Measurements from ENCODE around the gene YPEL5. TPM values are rescaled to one million over a fixed set of nuclear protein-coding genes. Genes with fewer than 3 reads are reported as not detected.
A peak's percentile ranks its signal among the peaks of the same experiment; 100 is the strongest.

YPEL5 gene
- polyA plus RNA-seq, 2 of the 4 experiments (the other 2 are of a cell fraction) = 45.6 to 89.6 TPM

- WGBS (ENCODE audit: missing lambda C conversion rate) = 25% methylated on average over 2 of the region's 2 CpGs
- Histone ChIP-seq H3K4me3 (no peak overlapping the region), H3K9me3 (no peaks in the 10 kb centered on the region), H3K27ac (no peak overlapping the region), H3K4me2 (no peak overlapping the region), H3K4me1 (no peaks in the 10 kb centered on the region; the same call in 2 of the 3 replicates)
- CTCF ChIA-PET = no interaction called here
- POLR2A ChIA-PET = no interaction called here
- peak; percentile 74 to 79 for ATAC-seq
- DNase-seq (ENCODE audit: low read depth in 1 of 2, low spot score in 1 of 2) = no peak
- FAIRE-seq = no peak
- TF ChIP-seq NPAS2 (CRISPR knock-in tag; IDR thresholded peaks at IDR 0.05; ENCODE audit: borderline replicate concordance) (no peak), TP53 (CRISPR knock-in tag; IDR thresholded peaks at IDR 0.05) (no peak), HEYL (CRISPR knock-in tag; IDR thresholded peaks at IDR 0.05) (no peak), KDM1A (IDR thresholded peaks at IDR 0.05; ENCODE audit: low read depth) (no peak), RCOR1 (IDR thresholded peaks at IDR 0.05; ENCODE audit: low read depth, low read length) (no peak)
Measured at GRCh38 chr2:30108192-30108591, 38.6 kb upstream of the YPEL5 start.

- H3K27ac ChIP-seq = no peak overlapping the region
- CTCF ChIA-PET = interaction anchor here (0.6 to 1.3 kb wide), 3 partner anchors 13 to 56 kb away, joined by 3 read pairs; no protein-coding TSS in a partner anchor
- H3K4me1 ChIP-seq = peaks cover 6% of the 10 kb centered on the region
- no peak overlapping the region for H3K4me3 ChIP-seq
- no peak overlapping the region for H3K4me2 ChIP-seq
- TF ChIP-seq TP53 (CRISPR knock-in tag; IDR thresholded peaks at IDR 0.05) (no peak), ZC3H11A (IDR thresholded peaks at IDR 0.05) (no peak), POLR2A (IDR thresholded peaks at IDR 0.05; ENCODE audit: low read length) (no peak), SREBF2 (IDR thresholded peaks at IDR 0.05) (no peak), ZFP36 (IDR thresholded peaks at IDR 0.05; ENCODE audit: borderline replicate concordance, partially characterized antibody) (no peak), SMC3 (IDR thresholded peaks at IDR 0.05) (no peak), CTCF (IDR thresholded peaks at IDR 0.05) (no peak), USF2 (IDR thresholded peaks at IDR 0.05) (no peak), EHF (CRISPR knock-in tag; IDR thresholded peaks at IDR 0.05) (no peak), ELK1 (IDR thresholded peaks at IDR 0.05; ENCODE audit: low read depth, low read length) (no peak), MAFK (IDR thresholded peaks at IDR 0.05; ENCODE audit: partially characterized antibody) (no peak), KDM5A (IDR thresholded peaks at IDR 0.05) (no peak), RNF2 (IDR thresholded peaks at IDR 0.05; ENCODE audit: borderline replicate concordance, low read depth) (no peak), EHMT2 (IDR thresholded peaks at IDR 0.05; ENCODE audit: low read depth) (no peak), HDAC2 (IDR thresholded peaks at IDR 0.05) (no peak)
- FAIRE-seq = no peak
- H3K9me3 ChIP-seq = no peaks in the 10 kb centered on the region
- no peak for ATAC-seq
- POLR2A ChIA-PET = no interaction called here
- DNase-seq (ENCODE audit: low read depth in 1 of 2, low spot score in 1 of 2) = no peak
- 51% methylated on average over 5 of the region's 5 CpGs for WGBS (ENCODE audit: missing lambda C conversion rate)
Measured at GRCh38 chr2:30108851-30109250, 38.0 kb upstream of the YPEL5 start.

GRCh38 chr2:30109856-30110255, 37.0 kb upstream of the YPEL5 start:
- WGBS (ENCODE audit: missing lambda C conversion rate) = 56% methylated on average over 6 of the region's 6 CpGs
- ChIA-PET CTCF (interaction anchor here (1.0 to 1.3 kb wide), 2 partner anchors 19 to 55 kb away, joined by 3 read pairs; no protein-coding TSS in a partner anchor), POLR2A (no interaction called here)
- H3K4me3 ChIP-seq = no peak overlapping the region
- no peak for DNase-seq (ENCODE audit: low read depth in 1 of 2, low spot score in 1 of 2)
- no peak overlapping the region for H3K4me2 ChIP-seq
- no peak for ATAC-seq
- peaks cover 16% of the 10 kb centered on the region for H3K4me1 ChIP-seq
- no peak overlapping the region for H3K27ac ChIP-seq
- H3K9me3 ChIP-seq = no peaks in the 10 kb centered on the region
- FAIRE-seq = no peak
- TF ChIP-seq ESRRA (IDR thresholded peaks at IDR 0.05; ENCODE audit: borderline replicate concordance, low read length) = no peak
- no peak for TF ChIP-seq RAD21 (conservative IDR thresholded peaks at IDR 0.05 in 1 of 2, IDR thresholded peaks at IDR 0.05 in 1 of 2)
- no peak for TF ChIP-seq HOXA7 (CRISPR knock-in tag; IDR thresholded peaks at IDR 0.05)
- TF ChIP-seq ZNF302 (CRISPR knock-in tag; IDR thresholded peaks at IDR 0.05) = no peak
- TF ChIP-seq CTCF (IDR thresholded peaks at IDR 0.05) = no peak
- TF ChIP-seq NR3C1 (IDR thresholded peaks at IDR 0.05) = no peak
- no peak for TF ChIP-seq JUNB (IDR thresholded peaks at IDR 0.05)
- no peak for TF ChIP-seq KDM1A (IDR thresholded peaks at IDR 0.05; ENCODE audit: low read depth)
- no peak for TF ChIP-seq CHD4 (IDR thresholded peaks at IDR 0.05; ENCODE audit: borderline replicate concordance)
- TF ChIP-seq MAX (IDR thresholded peaks at IDR 0.05) = no peak
- no peak for TF ChIP-seq HEYL (CRISPR knock-in tag; IDR thresholded peaks at IDR 0.05)
- no peak for TF ChIP-seq CHD2 (IDR thresholded peaks at IDR 0.05; ENCODE audit: low read length, partially characterized antibody)
- no peak for TF ChIP-seq RCOR1 (IDR thresholded peaks at IDR 0.05; ENCODE audit: low read depth, low read length)
- TF ChIP-seq USF2 (IDR thresholded peaks at IDR 0.05) = no peak
- no peak for TF ChIP-seq EP300 (IDR thresholded peaks at IDR 0.05)
- no peak for TF ChIP-seq POLR2A (IDR thresholded peaks at IDR 0.05; ENCODE audit: low read length)
